ENCODE data around the gene INTS1.

The INTS1 gene

GRCh38 chr7:1450987-1451386 lies 53.2 kb downstream of the INTS1 start:
- TF ChIP-seq, protein P1, sequence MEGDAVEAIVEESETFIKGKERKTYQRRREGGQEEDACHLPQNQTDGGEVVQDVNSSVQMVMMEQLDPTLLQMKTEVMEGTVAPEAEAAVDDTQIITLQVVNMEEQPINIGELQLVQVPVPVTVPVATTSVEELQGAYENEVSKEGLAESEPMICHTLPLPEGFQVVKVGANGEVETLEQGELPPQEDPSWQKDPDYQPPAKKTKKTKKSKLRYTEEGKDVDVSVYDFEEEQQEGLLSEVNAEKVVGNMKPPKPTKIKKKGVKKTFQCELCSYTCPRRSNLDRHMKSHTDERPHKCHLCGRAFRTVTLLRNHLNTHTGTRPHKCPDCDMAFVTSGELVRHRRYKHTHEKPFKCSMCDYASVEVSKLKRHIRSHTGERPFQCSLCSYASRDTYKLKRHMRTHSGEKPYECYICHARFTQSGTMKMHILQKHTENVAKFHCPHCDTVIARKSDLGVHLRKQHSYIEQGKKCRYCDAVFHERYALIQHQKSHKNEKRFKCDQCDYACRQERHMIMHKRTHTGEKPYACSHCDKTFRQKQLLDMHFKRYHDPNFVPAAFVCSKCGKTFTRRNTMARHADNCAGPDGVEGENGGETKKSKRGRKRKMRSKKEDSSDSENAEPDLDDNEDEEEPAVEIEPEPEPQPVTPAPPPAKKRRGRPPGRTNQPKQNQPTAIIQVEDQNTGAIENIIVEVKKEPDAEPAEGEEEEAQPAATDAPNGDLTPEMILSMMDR (conservative IDR thresholded peaks at IDR 0.05; ENCODE audit: low read depth, low read length), result no peak
- H3K4me3 ChIP-seq (ENCODE audit: low read length), result no peak overlapping the region
- DNase-seq (ENCODE audit: low read depth), result no peak

DNA sequence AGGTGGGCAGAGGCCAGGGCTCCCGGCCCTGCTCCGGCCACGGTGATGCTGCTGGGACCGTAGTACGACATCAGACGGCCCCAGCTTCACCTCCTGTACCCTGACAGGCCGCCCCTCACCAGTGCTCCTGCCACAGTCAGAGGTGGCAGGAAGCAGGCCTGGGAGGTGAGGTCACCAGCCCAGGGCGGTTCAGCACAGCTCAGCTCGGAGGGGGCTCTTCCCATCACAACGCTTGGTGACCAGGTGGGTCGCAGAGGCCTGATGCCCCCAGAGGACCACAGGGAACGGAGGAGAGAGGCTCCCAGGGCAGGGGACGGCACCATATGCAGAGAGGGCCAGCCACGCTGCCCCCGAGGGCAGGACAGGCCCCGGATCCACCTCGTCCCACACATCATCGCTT lies 53.8 kb downstream of the INTS1 start:
- no peak for DNase-seq (ENCODE audit: low read depth)
- TF ChIP-seq, protein P1 (conservative IDR thresholded peaks at IDR 0.05; ENCODE audit: low read depth, low read length), result no peak
- no peak overlapping the region for H3K4me3 ChIP-seq (ENCODE audit: low read length)

GRCh38 chr7:1449951-1450350 lies 54.2 kb downstream of the INTS1 start:
- H3K4me3 ChIP-seq (ENCODE audit: low read length), result no peak overlapping the region
- TF ChIP-seq, protein P1 (conservative IDR thresholded peaks at IDR 0.05; ENCODE audit: low read depth, low read length), result no peak
- DNase-seq (ENCODE audit: low read depth), result no peak

DNA sequence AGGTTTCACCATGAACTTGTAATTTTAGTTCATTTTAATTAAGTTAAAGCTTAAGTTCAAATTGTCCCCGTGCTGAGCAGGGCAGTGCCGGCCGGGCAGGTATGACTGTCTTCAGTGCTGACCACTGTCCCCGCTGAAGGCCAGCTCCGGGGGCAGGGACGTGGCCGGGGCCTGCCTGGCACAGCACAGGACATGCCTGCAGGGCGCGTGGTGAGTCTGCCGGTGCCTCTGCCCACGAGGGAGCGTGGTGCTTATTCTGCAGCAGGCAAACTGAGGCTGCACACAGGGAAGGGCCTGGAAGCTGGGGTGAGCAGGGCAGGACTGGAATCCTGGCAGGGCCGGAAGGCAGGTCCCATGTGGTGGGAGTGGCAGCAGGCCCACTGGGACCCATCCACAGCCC lies 54.7 kb downstream of the INTS1 start:
- TF ChIP-seq, protein P1 (conservative IDR thresholded peaks at IDR 0.05; ENCODE audit: low read depth, low read length), result no peak
- H3K4me3 ChIP-seq (ENCODE audit: low read length), result no peak overlapping the region
- DNase-seq (ENCODE audit: low read depth), result no peak

DNA sequence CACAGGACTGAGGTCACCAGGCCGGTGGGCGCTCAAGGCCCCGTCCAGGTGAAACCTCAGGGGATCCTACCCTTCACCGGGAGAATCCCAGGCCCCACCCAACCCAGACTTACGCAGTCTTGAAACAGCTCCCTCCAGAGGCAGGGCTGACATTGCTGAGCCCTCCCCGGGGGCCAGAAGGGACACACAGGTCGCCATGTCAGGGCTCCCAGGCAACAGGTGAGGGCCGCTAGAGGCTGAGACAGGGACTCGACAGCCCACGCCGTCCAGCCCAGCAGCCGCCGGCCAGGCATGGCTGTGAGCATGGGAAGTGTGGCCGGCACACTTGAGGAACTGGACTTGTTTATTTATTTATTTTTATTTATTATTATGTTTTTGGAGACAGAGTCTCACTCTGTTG lies 55.2 kb downstream of the INTS1 start:
- no peak overlapping the region for H3K4me3 ChIP-seq (ENCODE audit: low read length)
- TF ChIP-seq, protein P1 (conservative IDR thresholded peaks at IDR 0.05; ENCODE audit: low read depth, low read length), result no peak

DNA sequence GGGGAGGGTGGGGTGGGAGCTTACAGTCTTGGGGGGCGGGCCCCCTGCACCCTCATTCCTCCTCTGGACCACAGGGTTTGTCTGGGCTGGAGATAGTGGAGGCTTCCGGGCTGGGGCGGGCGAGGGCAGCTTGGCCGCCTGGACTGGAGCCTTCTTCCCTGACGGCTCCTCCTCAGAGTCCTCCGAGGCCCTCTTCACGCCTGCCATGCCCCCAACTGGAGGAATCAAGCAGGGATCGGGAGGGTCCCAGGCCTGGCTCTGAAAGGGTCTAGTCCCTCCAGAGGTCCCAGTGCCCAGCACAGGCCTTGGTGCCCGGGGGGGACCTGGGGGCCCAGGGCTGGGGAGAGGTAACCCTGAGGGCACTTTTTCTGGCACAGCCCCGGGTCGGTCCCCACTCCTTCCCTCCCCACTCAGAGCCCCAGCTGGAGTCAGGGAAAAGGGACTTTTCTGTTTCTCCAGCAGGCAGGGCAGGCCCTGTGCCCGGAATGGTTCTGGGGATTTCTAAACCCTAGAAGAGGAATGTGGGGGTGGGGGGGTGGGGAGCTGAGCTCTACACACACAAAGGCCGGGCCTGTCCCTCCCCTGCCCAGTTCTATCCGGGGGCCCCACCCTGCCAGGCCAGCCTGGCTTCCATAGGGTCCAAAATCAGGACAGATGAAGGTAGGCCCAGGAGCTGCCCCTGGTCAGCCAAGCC lies 56.5 kb downstream of the INTS1 start:
- no peak overlapping the region for H3K4me3 ChIP-seq (ENCODE audit: low read length)
- no peak for DNase-seq (ENCODE audit: low read depth)
- TF ChIP-seq, protein P1 (conservative IDR thresholded peaks at IDR 0.05; ENCODE audit: low read depth, low read length), result no peak

More for the DNA sequence above, 55.2 kb downstream of the INTS1 start:
- no peak for DNase-seq (ENCODE audit: low read depth)

DNA sequence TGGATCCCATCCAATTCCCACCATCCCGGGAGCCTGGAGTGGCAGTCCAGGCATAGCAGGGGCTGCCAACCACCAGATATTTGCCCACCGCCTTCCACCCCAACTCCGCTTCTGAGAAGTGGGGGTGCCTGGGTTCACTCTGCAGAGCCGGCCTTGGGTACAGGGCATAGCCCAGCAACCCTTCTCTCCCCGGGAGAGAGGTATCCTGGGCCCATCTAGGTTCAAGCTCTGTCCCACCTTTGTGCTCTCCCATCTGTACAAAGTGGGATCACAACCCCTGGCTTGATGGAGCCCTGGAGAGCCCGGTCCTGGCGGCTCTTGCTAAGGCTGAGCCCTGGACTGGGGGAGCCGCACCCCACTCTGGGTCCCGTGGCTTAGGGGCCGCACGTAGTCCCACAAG lies 57.1 kb downstream of the INTS1 start:
- TF ChIP-seq, protein P1 (conservative IDR thresholded peaks at IDR 0.05; ENCODE audit: low read depth, low read length), result no peak
- DNase-seq (ENCODE audit: low read depth), result no peak
- no peak overlapping the region for H3K4me3 ChIP-seq (ENCODE audit: low read length)

Data from retinal pigment epithelial cell (primary cell).